Heart right ventricle (tissue), 16 donors: ENCODE results near the gene CD300LF. TPM values are rescaled to one million over a fixed set of nuclear protein-coding genes. Genes with fewer than 3 reads are reported as not detected.
A peak's percentile ranks its signal among the peaks of the same experiment; 100 is the strongest.

Experiments used
- ATAC-seq, 8 donors: fragments of 200-7000 bp; cut with Tn5 transposase; one replicate each; pipeline ENCODE4 v1.9.1; 2020; ENCODE audit warnings: mild to moderate bottlenecking in 8 of 8, moderate library complexity in 8 of 8, moderate number of reproducible peaks in 1 of 8
- DNase-seq, 2 donors: peaks; one replicate each; pipeline ENCODE4 v3.0.0-alpha.2; 2020
- H3K27ac ChIP-seq, 10 donors: fragments of 200-600 bp; sonication (generic) in 2 of 10; one replicate each; pipeline versions ENCODE4 v1.5.0 to v1.8.0; 2020 to 2022; ENCODE audit warnings: mild to moderate bottlenecking in 3 of 10
- H3K27me3 ChIP-seq, 7 donors: fragments of 200-600 bp; one replicate each; pipeline ENCODE4 v1.8.0; 2021 to 2022; ENCODE audit warnings: mild to moderate bottlenecking in 2 of 7
- H3K36me3 ChIP-seq, 9 donors: fragments of 200-600 bp; sonication (generic) in 1 of 9; one replicate each; pipeline versions ENCODE4 v1.5.0 to v1.8.0; 2020 to 2022; ENCODE audit warnings: mild to moderate bottlenecking in 2 of 9
- H3K4me1 ChIP-seq, 9 donors: fragments of 200-600 bp; sonication (generic) in 1 of 9; one replicate each; pipeline versions ENCODE4 v1.5.0 to v1.8.0; 2020 to 2022; ENCODE audit warnings: mild to moderate bottlenecking in 4 of 9
- H3K4me3 ChIP-seq, 10 donors: fragments of 200-600 bp; sonication (generic) in 2 of 10; one replicate each; pipeline versions ENCODE4 v1.5.0 to v1.8.0; 2020 to 2022; ENCODE audit warnings: mild to moderate bottlenecking in 7 of 10, moderate library complexity in 2 of 10
- H3K9me3 ChIP-seq, 11 donors: fragments of 200-600 bp in 10 of 11; sonication (generic) in 2 of 11; one replicate each; pipeline versions ENCODE4 v1.5.0 to v1.8.0; 2013 to 2022; ENCODE audit warnings: mild to moderate bottlenecking in 2 of 11, control low read depth in 1 of 11, moderate library complexity in 1 of 11
- CTCF ChIP-seq, 9 donors: fragments of 200-600 bp; sonication (generic) in 2 of 9; IDR thresholded peaks; one replicate each; pipeline versions ENCODE4 v1.5.0 to v1.8.0; 2021 to 2022; ENCODE audit warnings: antibody characterized with exemption in 9 of 9, mild to moderate bottlenecking in 5 of 9, moderate library complexity in 1 of 9
- WGBS, 2 donors: extraction: QIAGEN DNeasy Blood & Tissue Kit; methylation state at CpG; one replicate each; pipeline ENCODE4 v1.1.7; 2013; ENCODE audit warnings: inconsistent platforms in 1 of 2; 5-methylcytosine and 5-hydroxymethylcytosine counted together
- intact Hi-C, 10 donors: fragments of 100-400 bp; cut with DNase I; formaldehyde crosslinking; loops; one replicate each; pipeline versions ENCODE4 v1.11.1 to v1.14.2; 2022
- polyA plus RNA-seq, 2 donors: library from polyadenylated mRNA; stranded (reverse); fragments of 200-250 nt; gene quantifications; one replicate each; pipeline ENCODE4 v1.2.3, GENCODE V29; 2013
- total RNA-seq, 10 donors: library from RNA; stranded (reverse); fragmentation: NEBNext Ultra II Directional in 3 of 10; extraction: Animal tissue kit (Norgen Biotek cat#: 25700) in 3 of 10; gene quantifications; one replicate each; pipeline versions ENCODE4 v1.2.1 to v1.2.4, GENCODE V29; 2021 to 2023
- donor health status: Arrhythmogenic right ventricular cardiomyopathy.
- donor health status: ischemic (EF 13 %, LVEDD 7.1; RV severe dilation, severe dysfunction).
- donor health status: healthy with polysubstance abuse.
- donor health status: DM: no; HTN: yes; CAD: no.
- donor health status: DM: no; HTN: no; CAD: no.
- donor health status: ischemic (EF 25% LVEDD 6.9; RV normal size, moderate dysfunction).
- donor health status: ischemic (EF 25% LVEDD 5.7; RV mildly dilated, moderate dysfunction).
- donor health status: healthy.
- donor health status: DM: yes; HTN: yes; CAD: no.
- donor health status: Ischemic cardiomyopathy.
- donor health status: ischemic (EF 35%, LVEDD 5.7; RV mildly dilated, moderate dysfunction).
- donor health status: nonischemic (EF 11% LVEDD 7.7; RV severe dilation, severe dysfunction).
- donor health status: DM: yes; HTN: yes; CAD: no.
- donor health status: PGD.
- donor health status: ischemic (EF 29% LVEDD 5.4; RV normal size, mild dysfunction).
- donor health status: nonischemic (EF 23%, LVEDD 6.1; RV moderate dilation, normal function).

Gene CD300LF
- total and polyA plus RNA-seq, 12 donors = 0.13 to 4.5 (median 0.34) TPM; not detected in 3

GRCh38 chr17:74686761-74687160 lies 26.0 kb downstream of the CD300LF start:
- H3K36me3 ChIP-seq = no peaks in the 10 kb centered on the region
- TF ChIP-seq CTCF (IDR thresholded peaks at IDR 0.05) = no peak
- no peaks in the 10 kb centered on the region for H3K9me3 ChIP-seq
- ATAC-seq (peak in 3 of 8 donors; percentile 42 to 77 (median 68)), DNase-seq (no peak)
- 55 to 60% methylated on average over 5 of the region's 5 CpGs for whole genome bisulfite sequencing, 2 donors
- peaks cover 0 to 32% (median 4%) of the 10 kb centered on the region in 7 donors for H3K27me3 ChIP-seq
- peaks cover 0 to 43% (median 0%) of the 10 kb centered on the region in 9 donors for H3K4me1 ChIP-seq
- intact Hi-C loops = no loop called here
- H3K4me3 ChIP-seq = no peak overlapping the region
- no peak overlapping the region for H3K27ac ChIP-seq

- DNase-seq = no peak
- Histone ChIP-seq H3K9me3 (no peaks in the 10 kb centered on the region), H3K27ac (no peak overlapping the region), H3K4me3 (no peak overlapping the region), H3K27me3 (peaks cover 0 to 38% (median 10%) of the 10 kb centered on the region in 7 donors), H3K4me1 (peaks cover 0 to 22% (median 8%) of the 10 kb centered on the region in 9 donors), H3K36me3 (no peaks in the 10 kb centered on the region)
- no peak for TF ChIP-seq CTCF (IDR thresholded peaks at IDR 0.05)
- intact Hi-C loops = no loop called here
- no peak for ATAC-seq
- WGBS, 2 donors = 83% methylated on average over 15 of the region's 15 CpGs
Measured at GRCh38 chr17:74682471-74683190, 30.1 kb downstream of the CD300LF start.

GRCh38 chr17:74682028-74682427 lies 30.7 kb downstream of the CD300LF start:
- H3K9me3 ChIP-seq = no peaks in the 10 kb centered on the region
- TF ChIP-seq CTCF (IDR thresholded peaks at IDR 0.05) = no peak
- H3K4me1 ChIP-seq = peaks cover 0 to 26% (median 14%) of the 10 kb centered on the region in 9 donors
- peaks cover 0 to 41% (median 10%) of the 10 kb centered on the region in 7 donors for H3K27me3 ChIP-seq
- no peak overlapping the region for H3K27ac ChIP-seq
- H3K36me3 ChIP-seq = no peaks in the 10 kb centered on the region
- intact Hi-C loops = no loop called here
- no peak for DNase-seq
- ATAC-seq = no peak
- H3K4me3 ChIP-seq = no peak overlapping the region
- WGBS, 2 donors = 74 to 75% methylated on average over 6 of the region's 6 CpGs

- intact Hi-C loops = no loop called here
- Histone ChIP-seq H3K4me1 (peaks cover 0 to 26% (median 18%) of the 10 kb centered on the region in 9 donors), H3K9me3 (no peaks in the 10 kb centered on the region), H3K27ac (no peak overlapping the region), H3K27me3 (peaks cover 0 to 41% (median 10%) of the 10 kb centered on the region in 7 donors), H3K4me3 (no peak overlapping the region), H3K36me3 (no peaks in the 10 kb centered on the region)
- ATAC-seq (no peak), DNase-seq (no peak)
- 76 to 78% methylated on average over 5 of the region's 5 CpGs for WGBS, 2 donors
- TF ChIP-seq CTCF (IDR thresholded peaks at IDR 0.05) = no peak
Measured at GRCh38 chr17:74680941-74681340, 31.8 kb downstream of the CD300LF start.
